Measurements from ENCODE around the gene ERI3. TPM values are rescaled to one million over a fixed set of nuclear protein-coding genes. Genes with fewer than 3 reads are reported as not detected.

The ERI3 gene
- total and polyA plus RNA-seq, 2 experiments from 2014 or later, result 59.4 to 93.2 TPM

DNA sequence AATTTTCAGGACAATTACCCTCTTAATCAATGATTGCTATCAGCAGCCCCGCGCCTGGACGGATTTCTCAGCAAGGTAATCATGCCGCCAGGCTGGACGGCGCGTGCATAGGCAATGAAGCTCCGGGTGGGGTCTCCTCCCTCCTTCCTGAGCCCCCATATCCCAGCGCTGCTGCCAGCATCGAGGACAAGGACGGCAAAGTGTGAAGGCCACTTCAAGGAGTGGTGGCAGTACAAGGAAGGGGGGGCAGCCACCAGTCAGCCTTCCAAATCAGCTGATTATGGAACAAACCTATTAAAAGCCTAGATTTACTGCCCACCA is 90.6 kb downstream of the ERI3 start:
- no peaks in the 10 kb centered on the region for H3K9me3 ChIP-seq (ENCODE audit: low read depth)
- TF ChIP-seq EZH2phosphoT487 (IDR thresholded peaks at IDR 0.05; ENCODE audit: low read depth, severe bottlenecking, unreplicated experiment) (no peak), EZH2 (IDR thresholded peaks at IDR 0.05; ENCODE audit: borderline replicate concordance) (no peak)
- TF ChIP-seq, protein P1, sequence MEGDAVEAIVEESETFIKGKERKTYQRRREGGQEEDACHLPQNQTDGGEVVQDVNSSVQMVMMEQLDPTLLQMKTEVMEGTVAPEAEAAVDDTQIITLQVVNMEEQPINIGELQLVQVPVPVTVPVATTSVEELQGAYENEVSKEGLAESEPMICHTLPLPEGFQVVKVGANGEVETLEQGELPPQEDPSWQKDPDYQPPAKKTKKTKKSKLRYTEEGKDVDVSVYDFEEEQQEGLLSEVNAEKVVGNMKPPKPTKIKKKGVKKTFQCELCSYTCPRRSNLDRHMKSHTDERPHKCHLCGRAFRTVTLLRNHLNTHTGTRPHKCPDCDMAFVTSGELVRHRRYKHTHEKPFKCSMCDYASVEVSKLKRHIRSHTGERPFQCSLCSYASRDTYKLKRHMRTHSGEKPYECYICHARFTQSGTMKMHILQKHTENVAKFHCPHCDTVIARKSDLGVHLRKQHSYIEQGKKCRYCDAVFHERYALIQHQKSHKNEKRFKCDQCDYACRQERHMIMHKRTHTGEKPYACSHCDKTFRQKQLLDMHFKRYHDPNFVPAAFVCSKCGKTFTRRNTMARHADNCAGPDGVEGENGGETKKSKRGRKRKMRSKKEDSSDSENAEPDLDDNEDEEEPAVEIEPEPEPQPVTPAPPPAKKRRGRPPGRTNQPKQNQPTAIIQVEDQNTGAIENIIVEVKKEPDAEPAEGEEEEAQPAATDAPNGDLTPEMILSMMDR (IDR thresholded peaks at IDR 0.05; ENCODE audit: poor library complexity), result no peak
- no peak overlapping the region for H3K27ac ChIP-seq
- no peak for DNase-seq (ENCODE audit: low spot score)
- no peak overlapping the region for H3K4me3 ChIP-seq
- H3K36me3 ChIP-seq (replicated peaks; ENCODE audit: insufficient read depth, low read depth), result no peaks in the 10 kb centered on the region
- H4K20me1 ChIP-seq (ENCODE audit: insufficient read depth, poor library complexity, severe bottlenecking), result no peaks in the 10 kb centered on the region
- H3K9me2 ChIP-seq (replicated peaks; ENCODE audit: insufficient read depth), result no peaks in the 10 kb centered on the region
- H2AFZ ChIP-seq, result no peak overlapping the region
- 96% methylated on average over 11 of the region's 11 CpGs for WGBS (ENCODE audit: low lambda C conversion rate, missing lambda C conversion rate)
- H3K4me2 ChIP-seq, result no peak overlapping the region
- H3K79me2 ChIP-seq, result no peaks in the 10 kb centered on the region
- peaks cover 26% of the 10 kb centered on the region for H3K4me1 ChIP-seq (ENCODE audit: insufficient read depth)
- no peaks in the 10 kb centered on the region for H3K27me3 ChIP-seq

DNA sequence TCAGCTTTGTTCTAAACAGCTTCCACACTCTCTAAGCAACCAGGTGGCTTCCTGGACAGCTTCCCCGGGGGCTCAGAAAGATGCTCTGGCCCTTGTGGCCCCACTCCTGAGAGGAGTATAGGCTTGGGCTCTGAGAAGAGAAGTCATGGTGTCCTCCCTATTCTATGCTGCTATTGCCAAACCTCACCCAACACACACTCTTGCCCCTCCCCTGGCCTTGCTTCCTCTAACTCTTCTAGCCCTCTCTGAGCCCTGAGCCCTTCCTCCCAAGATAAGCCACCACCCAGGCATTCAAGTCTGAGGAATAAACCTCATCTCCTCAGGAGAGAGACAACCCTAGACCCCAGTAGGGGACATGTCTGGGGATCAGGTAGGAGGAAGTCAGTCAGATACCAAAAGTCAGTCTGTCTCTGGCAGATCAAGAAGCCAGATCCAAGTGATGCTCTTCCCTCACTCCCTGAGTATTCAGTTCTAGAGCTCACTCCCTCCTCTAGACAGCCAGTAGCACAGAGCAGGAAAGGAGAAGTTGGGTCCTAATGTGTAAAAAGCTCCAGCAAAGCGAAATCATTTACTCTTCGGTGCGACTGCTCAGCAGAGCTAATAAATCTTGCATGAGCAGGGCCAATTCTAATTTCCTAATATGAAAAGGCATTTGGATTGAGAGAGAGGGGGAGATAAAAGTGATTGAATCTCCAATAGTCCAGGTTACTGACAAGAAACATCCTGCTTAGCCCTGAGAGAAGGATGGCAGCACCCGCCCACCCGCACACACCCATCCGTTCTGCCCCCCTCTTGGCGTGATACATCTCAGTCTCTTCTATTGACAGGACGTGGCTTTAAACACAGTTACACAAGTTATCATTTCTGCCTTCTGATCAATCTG is 91.2 kb downstream of the ERI3 start:
- Histone ChIP-seq H3K27ac (no peak overlapping the region), H2AFZ (no peak overlapping the region), H3K9me2 (replicated peaks; ENCODE audit: insufficient read depth) (no peaks in the 10 kb centered on the region), H3K4me3 (no peak overlapping the region), H4K20me1 (ENCODE audit: insufficient read depth, poor library complexity, severe bottlenecking) (no peaks in the 10 kb centered on the region), H3K9me3 (ENCODE audit: low read depth) (no peaks in the 10 kb centered on the region), H3K36me3 (replicated peaks; ENCODE audit: insufficient read depth, low read depth) (no peaks in the 10 kb centered on the region), H3K4me2 (no peak overlapping the region), H3K4me1 (ENCODE audit: insufficient read depth) (peaks cover 26% of the 10 kb centered on the region), H3K79me2 (no peaks in the 10 kb centered on the region), H3K27me3 (no peaks in the 10 kb centered on the region)
- no peak for DNase-seq (ENCODE audit: low spot score)
- WGBS (ENCODE audit: low lambda C conversion rate, missing lambda C conversion rate), result 93% methylated on average over 9 of the region's 9 CpGs
- TF ChIP-seq, protein P1 (IDR thresholded peaks at IDR 0.05; ENCODE audit: poor library complexity), result no peak
- no peak for TF ChIP-seq EZH2 (IDR thresholded peaks at IDR 0.05; ENCODE audit: borderline replicate concordance)
- no peak for TF ChIP-seq EZH2phosphoT487 (IDR thresholded peaks at IDR 0.05; ENCODE audit: low read depth, severe bottlenecking, unreplicated experiment)

DNA sequence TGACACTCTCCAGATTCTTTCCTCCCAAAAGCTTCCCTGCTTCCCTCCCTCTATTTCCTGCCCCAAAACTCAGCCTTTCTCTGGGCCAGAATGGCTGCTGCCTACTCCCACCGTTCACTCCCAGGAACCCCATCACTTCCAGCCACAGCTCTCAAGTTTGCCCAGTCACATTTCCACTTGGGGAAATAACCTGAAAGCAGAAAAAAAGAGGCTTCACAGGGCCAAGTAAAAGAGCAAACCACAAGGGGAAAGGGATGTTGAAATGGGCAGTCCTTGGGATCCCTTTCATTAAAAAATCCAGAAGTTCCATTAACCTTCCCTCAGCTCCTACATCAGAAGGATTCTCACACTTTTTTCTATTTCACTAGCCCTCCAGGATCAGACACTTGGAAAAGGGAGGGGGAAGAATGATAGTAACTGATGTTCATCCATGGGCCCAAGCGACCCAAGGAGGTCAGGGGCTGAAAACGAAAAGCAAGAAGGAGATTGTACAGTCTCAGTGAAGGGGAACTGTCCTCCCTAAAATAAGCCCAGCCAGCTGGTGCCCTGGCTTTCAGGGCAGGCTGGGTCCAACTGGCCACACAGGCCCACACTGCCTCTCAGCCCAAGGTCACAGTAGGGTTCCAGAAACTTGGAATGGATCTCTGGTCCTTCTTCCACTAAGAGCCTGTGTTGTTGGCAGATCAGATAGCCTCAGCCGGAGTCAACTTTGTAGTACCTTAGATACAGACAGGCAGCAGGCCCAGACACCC is 92.1 kb downstream of the ERI3 start:
- no peaks in the 10 kb centered on the region for H3K27me3 ChIP-seq
- 93% methylated on average over 4 of the region's 4 CpGs for WGBS (ENCODE audit: low lambda C conversion rate, missing lambda C conversion rate)
- no peaks in the 10 kb centered on the region for H3K79me2 ChIP-seq
- no peaks in the 10 kb centered on the region for H3K9me2 ChIP-seq (replicated peaks; ENCODE audit: insufficient read depth)
- no peak for DNase-seq (ENCODE audit: low spot score)
- H3K9me3 ChIP-seq (ENCODE audit: low read depth), result no peaks in the 10 kb centered on the region
- peaks cover 17% of the 10 kb centered on the region for H3K4me1 ChIP-seq (ENCODE audit: insufficient read depth)
- H3K27ac ChIP-seq, result no peak overlapping the region
- H3K4me2 ChIP-seq, result no peak overlapping the region
- H3K4me3 ChIP-seq, result no peak overlapping the region
- H3K36me3 ChIP-seq (replicated peaks; ENCODE audit: insufficient read depth, low read depth), result no peaks in the 10 kb centered on the region
- no peaks in the 10 kb centered on the region for H4K20me1 ChIP-seq (ENCODE audit: insufficient read depth, poor library complexity, severe bottlenecking)
- TF ChIP-seq, protein P1 (IDR thresholded peaks at IDR 0.05; ENCODE audit: poor library complexity), result no peak
- no peak for TF ChIP-seq EZH2phosphoT487 (IDR thresholded peaks at IDR 0.05; ENCODE audit: low read depth, severe bottlenecking, unreplicated experiment)
- TF ChIP-seq EZH2 (IDR thresholded peaks at IDR 0.05; ENCODE audit: borderline replicate concordance), result no peak
- no peak overlapping the region for H2AFZ ChIP-seq
